Activated CD4-positive, alpha-beta T cell treated with anti-CD3 and anti-CD28 coated beads for 4 hours (primary cell): ENCODE results near the gene ACOT9.
A peak's percentile ranks its signal among the peaks of the same experiment; 100 is the strongest.
"Not testable (repeated sequence)": the region's sequence is repeated elsewhere in the genome, so short reads cannot be mapped to it uniquely, and the experiment has no call there.

ENCODE experiments used
- DNase-seq, 2 donors: peaks; one replicate each; pipeline ENCODE4 v3.0.0-alpha.2; 2020

The ACOT9 gene

DNA sequence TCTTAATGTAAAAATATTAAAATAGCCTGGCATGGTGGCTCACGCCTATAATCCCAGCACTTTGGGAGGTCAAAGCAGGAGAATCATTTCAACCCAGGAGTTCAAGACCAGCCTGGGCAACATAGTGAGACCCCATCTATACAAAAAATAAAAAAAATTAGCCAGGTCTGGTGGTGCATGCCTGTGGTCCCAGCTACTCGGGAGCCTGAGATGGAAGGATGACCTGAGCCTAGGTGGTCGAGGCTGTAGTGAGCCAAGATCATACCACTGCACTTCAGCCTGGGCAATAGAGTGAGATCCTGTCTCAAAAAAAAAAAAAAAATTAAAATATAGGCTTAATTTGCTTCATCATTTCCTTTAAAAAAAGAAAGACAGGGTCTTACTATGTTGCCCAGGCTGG is 66.6 kb downstream of the ACOT9 start:
- DNase-seq, result not testable (repeated sequence)

DNA sequence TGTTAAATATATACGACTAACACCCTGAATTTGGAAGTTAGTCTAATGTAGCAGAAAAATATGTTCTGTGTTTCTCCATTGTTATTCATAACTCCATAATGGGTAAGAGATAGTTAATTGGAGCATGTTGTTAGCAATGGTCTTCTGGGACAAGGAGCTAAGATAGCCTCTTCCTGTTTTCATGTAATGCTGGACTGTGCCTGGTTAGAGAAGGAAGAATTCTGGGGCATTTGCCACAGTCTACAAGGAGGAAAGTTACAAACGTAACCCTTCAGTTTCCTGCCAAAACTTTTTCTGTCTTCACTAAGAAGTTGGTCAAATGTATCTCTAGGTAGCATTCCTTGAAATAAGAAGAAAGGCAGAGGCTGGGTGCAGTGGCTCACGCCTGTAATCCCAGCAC is 70.0 kb downstream of the ACOT9 start:
- DNase-seq, result no peak

DNA sequence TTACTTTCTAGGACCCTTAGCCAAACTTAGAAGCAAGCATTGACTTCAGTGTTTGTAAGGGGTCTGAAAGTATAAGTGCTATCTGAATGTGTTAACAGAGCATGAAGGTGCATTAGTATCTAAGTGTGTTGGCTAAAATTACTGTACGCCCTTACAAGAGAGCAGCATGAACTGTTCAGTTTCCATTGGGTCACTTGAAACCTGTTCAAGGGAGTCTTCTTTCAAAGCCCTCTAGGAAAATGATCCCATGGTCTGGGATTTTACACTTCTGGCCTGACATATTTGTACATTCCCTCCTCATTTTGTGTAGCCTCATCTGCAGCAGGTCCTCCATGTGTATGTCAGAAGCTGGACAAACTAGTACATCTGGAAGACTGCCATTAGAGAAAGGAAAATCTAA is 72.5 kb downstream of the ACOT9 start:
- DNase-seq, result no peak

DNA sequence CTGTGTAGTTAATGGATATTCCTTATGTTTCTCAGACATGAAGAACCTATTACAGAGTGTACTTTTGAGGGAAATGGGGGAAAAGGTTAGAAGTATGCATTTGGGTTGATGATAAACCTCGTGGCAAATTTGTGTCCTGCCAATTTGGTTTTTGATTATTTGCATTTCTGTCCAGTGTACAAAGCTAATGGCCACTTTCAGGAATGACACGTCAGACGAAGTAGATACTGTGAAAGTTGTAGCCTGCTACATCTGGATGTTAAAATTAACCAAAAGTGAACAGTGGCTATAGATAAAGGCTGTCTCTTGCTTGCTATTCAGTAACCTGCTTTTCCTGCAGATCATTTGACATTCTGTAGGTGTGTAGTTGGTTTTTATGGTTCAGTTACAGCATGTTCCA is 74.7 kb downstream of the ACOT9 start:
- no peak for DNase-seq

DNA sequence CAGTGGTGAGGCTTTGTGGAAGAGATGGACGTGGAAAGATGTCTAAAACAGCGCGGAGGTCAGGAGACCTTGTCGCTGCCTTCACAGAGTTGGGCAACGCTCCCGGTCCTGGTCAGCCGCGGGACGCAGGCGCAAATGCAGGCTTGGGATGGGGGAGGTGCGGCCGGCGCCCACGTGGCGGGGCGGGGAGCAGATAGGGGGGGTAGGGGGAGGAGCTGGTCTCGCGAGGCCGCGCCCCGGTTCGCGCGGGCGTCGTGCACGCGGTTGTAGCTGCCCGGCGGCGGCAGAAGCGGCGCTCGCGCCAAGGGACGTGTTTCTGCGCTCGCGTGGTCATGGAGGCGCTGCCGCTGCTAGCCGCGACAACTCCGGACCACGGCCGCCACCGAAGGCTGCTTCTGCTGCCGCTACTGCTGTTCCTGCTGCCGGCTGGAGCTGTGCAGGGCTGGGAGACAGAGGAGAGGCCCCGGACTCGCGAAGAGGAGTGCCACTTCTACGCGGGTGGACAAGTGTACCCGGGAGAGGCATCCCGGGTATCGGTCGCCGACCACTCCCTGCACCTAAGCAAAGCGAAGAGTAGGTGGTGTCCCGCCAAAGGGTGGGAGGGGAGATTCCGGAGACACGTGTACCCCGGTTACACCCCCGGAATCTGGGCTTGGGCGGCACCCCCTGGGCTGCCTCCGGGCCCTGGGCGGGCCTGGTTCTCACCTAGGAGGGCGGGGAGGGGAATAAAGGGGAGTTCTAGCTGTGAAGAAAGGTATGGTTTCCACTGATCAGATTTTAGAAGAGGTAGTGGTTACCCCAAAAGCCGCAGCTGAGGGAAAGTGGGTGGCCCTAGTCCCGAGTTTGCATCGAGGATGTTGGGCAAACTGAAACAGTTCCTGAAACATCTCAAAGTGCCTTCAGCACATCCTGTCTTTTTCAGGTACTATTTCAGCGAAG is 75.6 kb downstream of the ACOT9 start, which contains the start of gene PRDX4:
Gene PRDX4 (plus strand): TSS at position 255 of the 939 bp plus-strand sequence. CDS start 78 bp downstream, at position 333.
- DNase-seq, result peak; percentile 70 to 76

DNA sequence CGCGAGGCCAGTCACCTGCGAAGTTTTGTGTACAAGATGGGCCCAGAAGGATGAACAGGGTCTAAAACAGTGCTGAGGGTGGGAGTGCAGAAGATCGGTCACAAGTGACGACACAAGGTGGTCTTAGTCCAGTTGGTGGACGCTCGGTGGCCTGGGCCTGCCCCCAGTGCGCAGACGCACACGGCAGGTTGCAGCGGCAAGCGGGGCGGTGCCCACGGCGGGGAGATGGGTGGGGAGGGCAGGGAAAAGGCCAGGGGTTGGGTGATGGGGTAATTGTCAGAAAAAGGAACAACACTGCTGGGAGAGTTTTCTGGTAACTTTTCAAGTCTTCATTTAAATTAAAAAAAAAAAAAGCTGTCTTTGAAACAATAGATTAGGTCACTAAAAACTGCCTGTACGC is 76.8 kb downstream of the ACOT9 start:
- no peak for DNase-seq

DNA sequence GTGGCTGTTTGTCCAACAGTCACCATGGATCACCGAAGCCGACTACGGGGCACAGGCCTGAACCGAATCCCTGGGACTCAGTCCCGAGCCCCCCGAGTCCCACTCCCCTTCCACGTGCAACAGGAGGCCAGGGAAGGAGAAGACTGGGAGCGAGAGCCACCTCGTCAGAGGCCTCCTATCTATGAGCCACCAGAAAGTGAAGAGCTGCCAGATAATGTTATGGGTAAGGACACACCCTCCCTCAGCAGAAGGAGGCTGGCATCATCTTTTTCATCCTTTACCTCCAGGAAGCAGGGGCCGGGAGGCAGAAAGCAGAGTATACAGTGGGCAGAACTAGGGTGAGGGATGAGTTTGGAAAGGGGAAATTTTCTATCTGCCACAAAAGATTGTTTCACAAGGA is 78.6 kb downstream of the ACOT9 start:
- no peak for DNase-seq

DNA sequence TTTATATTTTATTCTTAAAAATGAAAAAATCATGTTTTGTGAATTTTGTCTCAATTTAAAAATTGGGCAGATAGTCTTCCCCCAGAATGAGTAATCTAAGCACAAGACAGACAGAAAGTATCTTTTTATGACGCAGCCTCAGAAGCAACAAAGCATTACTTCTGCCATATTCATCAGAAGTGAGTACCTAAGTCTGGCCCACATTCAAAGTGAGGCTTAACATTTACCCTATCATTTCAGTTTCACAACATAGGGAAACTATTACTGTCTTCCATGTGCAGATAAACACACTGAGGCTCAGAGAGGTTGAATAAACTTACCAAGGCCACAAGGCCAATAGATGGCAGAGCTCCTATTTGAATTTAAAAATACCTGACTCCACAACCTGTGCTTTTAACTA is 80.2 kb downstream of the ACOT9 start:
- DNase-seq, result no peak

DNA sequence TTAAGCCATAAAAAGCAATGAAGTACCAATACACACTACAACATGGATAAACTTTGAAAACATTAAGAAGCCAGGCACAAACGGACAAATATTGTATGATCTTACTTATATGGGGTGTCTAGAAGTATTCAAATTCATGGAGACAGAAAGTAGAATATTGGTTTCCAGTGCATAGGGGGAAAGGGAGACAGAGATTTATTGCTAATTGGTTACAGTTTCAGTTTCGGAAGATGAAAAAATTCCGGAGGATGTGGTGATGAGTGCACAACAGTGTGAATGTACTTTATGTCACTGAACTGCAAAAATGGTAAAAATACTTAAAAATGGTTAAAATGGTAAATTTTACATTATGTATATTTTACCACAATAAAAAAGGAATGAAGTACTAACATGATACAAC is 80.9 kb downstream of the ACOT9 start:
- no peak for DNase-seq

DNA sequence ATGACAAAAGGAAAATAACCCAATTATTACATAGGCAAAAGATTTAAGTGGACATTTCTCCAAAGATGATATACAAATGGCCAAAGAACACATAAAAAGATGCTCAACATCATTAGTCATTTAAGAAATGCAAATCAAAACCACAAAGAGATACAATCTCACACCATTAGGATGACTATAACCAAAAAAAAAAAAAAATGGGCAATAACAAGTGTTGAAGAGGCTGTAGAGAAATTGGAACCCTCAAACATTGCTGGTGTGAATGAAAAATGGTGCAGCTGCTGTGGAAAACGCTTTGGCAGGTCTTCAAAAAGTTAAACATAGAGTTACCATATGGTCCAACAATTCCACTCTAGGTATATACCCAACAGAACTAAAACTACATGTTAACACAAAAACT is 81.4 kb downstream of the ACOT9 start:
- no peak for DNase-seq

DNA sequence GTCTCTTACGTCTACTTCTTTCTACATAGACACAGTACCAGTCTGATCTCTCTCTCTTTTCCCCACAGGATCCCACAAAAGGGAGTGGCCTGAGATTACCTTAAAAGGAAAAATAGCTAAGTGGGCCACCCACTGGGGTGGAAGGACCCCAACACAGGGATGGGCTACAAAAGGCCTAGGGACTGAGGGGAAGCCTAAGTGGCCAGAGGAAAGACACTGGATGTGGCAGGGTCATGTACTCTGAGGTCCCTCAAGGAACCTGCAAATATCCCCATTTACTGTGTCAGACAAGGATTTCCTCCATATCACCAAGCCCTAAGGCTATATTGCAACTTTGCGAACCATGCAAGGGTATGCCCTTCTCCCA is 82.3 kb downstream of the ACOT9 start:
- no peak for DNase-seq

DNA sequence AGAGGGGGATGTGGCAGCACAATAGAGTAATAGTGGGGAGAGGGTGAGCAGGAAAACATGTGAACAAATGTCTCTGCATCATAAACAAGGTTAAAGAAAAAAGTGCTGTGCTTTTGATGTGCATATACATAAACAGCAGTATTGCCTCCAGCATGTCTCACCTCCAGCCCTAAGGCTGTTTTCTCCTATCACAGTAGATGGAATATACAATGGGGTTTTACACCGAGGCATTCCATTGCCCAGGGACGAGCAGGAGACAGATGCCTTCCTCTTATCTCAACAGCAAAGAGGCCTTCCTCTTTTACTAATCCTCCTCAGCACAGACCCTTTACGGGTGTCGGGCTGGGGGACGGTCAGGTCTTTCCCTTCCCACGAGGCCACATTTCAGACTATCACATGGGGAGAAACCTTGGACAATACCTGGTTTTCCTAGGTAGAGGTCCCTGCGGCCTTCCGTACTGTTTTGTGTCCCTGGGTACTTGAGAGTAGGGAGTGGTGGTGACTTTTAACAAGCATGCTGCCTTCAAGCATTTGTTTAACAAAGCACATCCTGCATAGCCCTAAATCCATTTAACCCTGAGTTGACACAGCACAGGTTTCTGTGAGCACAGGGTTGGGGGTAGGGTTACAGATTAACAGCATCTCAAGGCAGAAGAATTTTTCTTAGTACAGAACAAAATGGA is 82.9 kb downstream of the ACOT9 start:
- DNase-seq, result not testable (repeated sequence)

DNA sequence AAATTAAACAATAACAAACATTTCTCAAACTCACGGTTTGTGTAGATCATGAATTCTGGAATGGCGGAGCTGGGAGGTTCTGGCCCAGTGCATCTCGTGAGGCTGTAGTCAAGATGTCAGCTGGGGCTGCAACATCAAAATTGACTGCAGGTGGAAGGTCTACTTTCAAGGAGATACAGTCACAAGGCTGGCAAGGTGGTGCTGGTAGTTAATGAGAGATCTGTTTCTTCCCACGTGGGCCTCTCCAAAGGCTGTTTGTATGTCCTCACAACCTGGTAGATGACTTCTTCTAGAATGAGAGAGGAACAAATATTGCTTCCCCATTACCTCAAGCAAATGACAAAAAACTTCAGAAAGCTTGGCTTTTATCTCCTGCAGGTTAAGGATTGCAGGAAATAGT is 83.7 kb downstream of the ACOT9 start:
- DNase-seq, result no peak

DNA sequence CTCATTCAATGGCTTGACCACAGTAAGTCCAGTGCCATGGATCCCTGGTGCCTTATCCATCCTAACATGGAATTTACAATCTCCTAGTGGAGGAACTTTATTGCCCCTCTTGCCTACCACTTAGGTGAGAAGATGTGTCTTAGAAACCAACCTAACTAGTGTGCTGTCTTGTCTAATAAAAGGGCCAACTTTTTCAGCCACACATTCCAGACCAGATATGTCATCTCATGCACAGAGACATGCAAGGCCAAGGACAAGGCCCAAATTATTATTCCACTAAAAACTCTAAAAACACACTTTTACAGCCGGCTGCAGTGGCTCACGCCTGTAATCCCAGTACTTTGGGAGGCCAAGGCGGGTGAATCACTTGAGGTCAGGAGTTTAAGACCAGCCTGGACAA is 86.4 kb downstream of the ACOT9 start:
- no peak for DNase-seq

DNA sequence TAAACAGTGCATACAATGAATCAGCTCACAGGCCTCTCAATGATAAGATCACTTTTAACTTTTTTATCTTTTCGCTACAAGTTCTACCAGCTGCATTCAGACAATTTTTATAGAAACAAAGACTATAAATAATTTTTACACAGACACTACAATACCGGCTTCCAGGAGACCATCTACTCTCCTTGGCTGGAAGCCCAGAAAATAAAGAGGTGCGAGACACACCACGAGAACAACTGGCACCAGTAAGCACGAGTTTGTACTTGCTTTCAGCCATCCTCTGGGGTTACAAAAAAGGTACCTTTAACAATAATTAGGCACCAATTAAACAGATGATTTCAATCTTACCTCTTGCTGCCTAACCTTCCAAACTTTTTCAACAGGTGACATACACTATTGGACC is 87.0 kb downstream of the ACOT9 start:
- DNase-seq, result no peak
